HepG2 (cell line): Measurements from ENCODE around the gene AK8. TPM values are rescaled to one million over a fixed set of nuclear protein-coding genes. Genes with fewer than 3 reads are reported as not detected.

Source experiments
- ATRX ChIP-seq: sonication (generic); formaldehyde crosslinking; IDR thresholded peaks from 2 replicates; pipeline ENCODE4 v1.4.0; 2020; ENCODE audit warnings: missing genetic modification reagents, borderline replicate concordance
- CBX2 ChIP-seq, 2 experiments: fragments of 200-600 bp in 1 of 2; sonication (generic); formaldehyde crosslinking in 1 of 2; IDR thresholded peaks; 2 replicates each; pipeline versions ENCODE4 v1.7.0 to v1.8.1; 2018 to 2022; ENCODE audit warnings: low read depth in 2 of 2, low read length in 1 of 2, mild to moderate bottlenecking in 1 of 2, missing genetic modification reagents in 1 of 2
- ETV6 ChIP-seq: sonication (generic); formaldehyde crosslinking; conservative IDR thresholded peaks from 2 replicates; pipeline ENCODE4 v1.4.0; 2020; ENCODE audit warnings: missing genetic modification reagents
- GPN1 ChIP-seq: sonication (generic); formaldehyde crosslinking; IDR thresholded peaks from 2 replicates; pipeline ENCODE4 v1.5.1; 2020; ENCODE audit warnings: missing genetic modification reagents, borderline replicate concordance
- HOXD1 ChIP-seq: sonication (generic); formaldehyde crosslinking; IDR thresholded peaks from 2 replicates; pipeline ENCODE4 v1.5.0; 2020; ENCODE audit warnings: missing genetic modification reagents
- KLF11 ChIP-seq: IDR thresholded peaks from 2 replicates; pipeline ENCODE4 v1.6.1; 2016; ENCODE audit warnings: missing compliant biosample characterization
- MAFG ChIP-seq: sonication (generic); formaldehyde crosslinking; IDR thresholded peaks from 2 replicates; pipeline ENCODE4 v1.5.1; 2020; ENCODE audit warnings: mild to moderate bottlenecking, missing genetic modification reagents
- MAZ ChIP-seq, 2 experiments: sonication (generic) in 1 of 2; formaldehyde crosslinking in 1 of 2; IDR thresholded peaks; 2 replicates each; pipeline versions ENCODE4 v1.5.0 to v1.6.1; 2012 to 2020; ENCODE audit warnings: low read depth in 2 of 2, mild to moderate bottlenecking in 2 of 2, borderline replicate concordance in 1 of 2, improper control_type of control experiment in 1 of 2, low read length in 1 of 2, missing genetic modification reagents in 1 of 2, moderate library complexity in 1 of 2
- MXI1 ChIP-seq: IDR thresholded peaks from 3 replicates; pipeline ENCODE4 v1.6.1; 2012; ENCODE audit warnings: low read depth, low read length, inconsistent platforms, borderline replicate concordance
- NONO ChIP-seq, 2 experiments: fragments of 450-650 bp in 1 of 2; sonication (generic) in 1 of 2; formaldehyde crosslinking in 1 of 2; IDR thresholded peaks in 1 of 2; conservative IDR thresholded peaks in 1 of 2; 2 replicates each; pipeline versions ENCODE4 v1.6.1 to v1.8.0; 2017 to 2022; ENCODE audit warnings: mild to moderate bottlenecking in 1 of 2, missing genetic modification reagents in 1 of 2, moderate library complexity in 1 of 2
- PAX8 ChIP-seq: sonication (generic); formaldehyde crosslinking; IDR thresholded peaks from 2 replicates; pipeline ENCODE4 v1.8.0; 2022; ENCODE audit warnings: mild to moderate bottlenecking, missing genetic modification reagents, borderline replicate concordance
- PCBP1 ChIP-seq: fragments of 200-400 bp; formaldehyde crosslinking; IDR thresholded peaks from 2 replicates; pipeline ENCODE4 v1.6.1; 2017; ENCODE audit warnings: mild to moderate bottlenecking, low read depth, low read length, borderline replicate concordance
- SRSF9 ChIP-seq: fragments of 200-400 bp; formaldehyde crosslinking; IDR thresholded peaks from 2 replicates; pipeline ENCODE4 v1.6.1; 2018; ENCODE audit warnings: borderline replicate concordance, mild to moderate bottlenecking, low read depth, low read length; ENCODE audit not compliant: insufficient read depth, poor library complexity, severe bottlenecking
- TMF1 ChIP-seq: sonication (generic); formaldehyde crosslinking; IDR thresholded peaks from 2 replicates; pipeline ENCODE4 v1.8.1; 2022; ENCODE audit warnings: low read depth, missing genetic modification reagents
- ZNF121 ChIP-seq: sonication (generic); formaldehyde crosslinking; IDR thresholded peaks from 2 replicates; pipeline ENCODE4 v1.5.0; 2020; ENCODE audit warnings: mild to moderate bottlenecking, missing genetic modification reagents
- ZNF142 ChIP-seq: sonication (generic); formaldehyde crosslinking; IDR thresholded peaks from 2 replicates; pipeline ENCODE4 v1.4.0; 2020; ENCODE audit warnings: missing genetic modification reagents
- ZNF235 ChIP-seq: sonication (generic); formaldehyde crosslinking; IDR thresholded peaks from 2 replicates; pipeline ENCODE4 v1.8.1; 2023; ENCODE audit warnings: mild to moderate bottlenecking, missing genetic modification reagents, borderline replicate concordance
- ZNF362 ChIP-seq: sonication (generic); formaldehyde crosslinking; IDR thresholded peaks from 2 replicates; pipeline ENCODE4 v1.4.0; 2020; ENCODE audit warnings: missing genetic modification reagents, mild to moderate bottlenecking, borderline replicate concordance
- polyA plus RNA-seq, 8 experiments: library from polyadenylated mRNA; depleted of rRNA in 3 of 8; stranded (reverse) in 7 of 8; unstranded in 1 of 8; fragments of >200 nt; fragmentation: Illumina TruSeq in 4 of 8; extraction: Trizol in 4 of 8; gene quantifications; 2 replicates each; pipeline versions ENCODE4 v1.2.1 to v1.2.3, GENCODE V29; 2011 to 2016; ENCODE audit warnings: low read depth in 4 of 8, missing spikeins in 1 of 8, mixed read lengths in 1 of 8; ENCODE audit not compliant: insufficient read depth in 1 of 8
- total RNA-seq, 5 experiments: library from RNA; depleted of rRNA; stranded (reverse); fragments of >200 nt; fragmentation: Illumina TruSeq; extraction: Trizol; gene quantifications; 2 replicates each; pipeline ENCODE4 v1.2.3, GENCODE V29; 2016; ENCODE audit warnings: low read depth in 1 of 5

The AK8 gene
- total and polyA plus RNA-seq, 2 of the 13 experiments (the other 11 are each of a cell fraction or from before 2014, with no cell fraction given) = 0.11 TPM; not detected in 1

- TF ChIP-seq ATRX (CRISPR knock-in tag) (no peak), PAX8 (no peak), MAZ (IDR thresholded peaks at IDR 0.05; ENCODE audit: borderline replicate concordance, low read depth, low read length) (peak; percentile 94), MAZ (CRISPR knock-in tag; IDR thresholded peaks at IDR 0.05; ENCODE audit: low read depth) (peak; percentile 97), ZNF121 (peak; percentile 100), GPN1 (CRISPR knock-in tag) (no peak), MAFG (no peak), MXI1 (peak; percentile 88; the same call in 2 of the 3 replicates), ZNF362 (no peak), SRSF9 (no peak), CBX2 (IDR thresholded peaks at IDR 0.05; ENCODE audit: low read depth, low read length) (no peak), CBX2 (CRISPR knock-in tag; IDR thresholded peaks at IDR 0.05; ENCODE audit: low read depth) (no peak), ETV6 (0 out of 2 replicates have a peak, but pooled peaks have one; percentile 17), HOXD1 (CRISPR knock-in tag) (no peak), NONO (IDR thresholded peaks at IDR 0.05) (no peak), NONO (CRISPR knock-in tag; conservative IDR thresholded peaks at IDR 0.05) (peak; percentile 61), PCBP1 (no peak), TMF1 (CRISPR knock-in tag) (no peak), ZNF142 (CRISPR knock-in tag) (no peak), KLF11 (no peak), ZNF235 (CRISPR knock-in tag) (peak; percentile 84; the same call in 1 of the 2 replicates)
Observed at GRCh38 chr9:132877824-132878694, at the start of gene AK8 (continued).
